Adipose tissue (tissue), 3 donors: Measurements from ENCODE around the gene MRM3. TPM values are rescaled to one million over a fixed set of nuclear protein-coding genes. Genes with fewer than 3 reads are reported as not detected.
"Not testable (repeated sequence)": the region's sequence is repeated elsewhere in the genome, so short reads cannot be mapped to it uniquely, and the experiment has no call there.

Experiments
- H3K27ac ChIP-seq: one replicate; pipeline ENCODE4 v1.5.1; 2013; ENCODE audit warnings: low read depth, low read length
- whole genome bisulfite sequencing, 3 donors: extraction: QIAGEN DNeasy Blood & Tissue Kit; methylation state at CpG; one replicate each; pipeline ENCODE4 v1.1.7; 2013; 5-methylcytosine and 5-hydroxymethylcytosine counted together
- polyA plus RNA-seq, 3 donors: library from polyadenylated mRNA; stranded (reverse); fragments of 200-250 nt; gene quantifications; one replicate each; pipeline ENCODE4 v1.2.3, GENCODE V29; 2013
- donor health status: healthy with polysubstance abuse.
- donor health status: Bipolar disorder and iron deficiency.
- donor health status: healthy.

MRM3 gene, protein sequence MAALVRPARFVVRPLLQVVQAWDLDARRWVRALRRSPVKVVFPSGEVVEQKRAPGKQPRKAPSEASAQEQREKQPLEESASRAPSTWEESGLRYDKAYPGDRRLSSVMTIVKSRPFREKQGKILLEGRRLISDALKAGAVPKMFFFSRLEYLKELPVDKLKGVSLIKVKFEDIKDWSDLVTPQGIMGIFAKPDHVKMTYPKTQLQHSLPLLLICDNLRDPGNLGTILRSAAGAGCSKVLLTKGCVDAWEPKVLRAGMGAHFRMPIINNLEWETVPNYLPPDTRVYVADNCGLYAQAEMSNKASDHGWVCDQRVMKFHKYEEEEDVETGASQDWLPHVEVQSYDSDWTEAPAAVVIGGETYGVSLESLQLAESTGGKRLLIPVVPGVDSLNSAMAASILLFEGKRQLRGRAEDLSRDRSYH
- 10 to 100 TPM in 2 of 3 donors, 1 to 10 TPM in 1; 7.4 to 26.4 (median 17.0) TPM for polyA plus RNA-seq

- H3K27ac ChIP-seq = no peak within 1 kb of the TSS
- WGBS, 3 donors = 0 to 1% (median 0%) methylated on average over 80 to 87 of the region's 87 CpGs
Measured at GRCh38 chr17:781805-782731, at the start of gene MRM3, which contains the start of gene GLOD4. Gene MRM3, plus strand, starts transcription at chr17:782353. Its CDS starts 26 bp downstream, at chr17:782379. Gene GLOD4, minus strand, starts transcription at chr17:782280. Its CDS starts 25 bp downstream, at chr17:782255.

GRCh38 chr17:732902-733720, 49.0 kb upstream of the MRM3 start:
- 6 to 9% (median 8%) methylated on average over 45 to 57 of the region's 57 CpGs for WGBS, 3 donors
- no peak overlapping the region for H3K27ac ChIP-seq

DNA sequence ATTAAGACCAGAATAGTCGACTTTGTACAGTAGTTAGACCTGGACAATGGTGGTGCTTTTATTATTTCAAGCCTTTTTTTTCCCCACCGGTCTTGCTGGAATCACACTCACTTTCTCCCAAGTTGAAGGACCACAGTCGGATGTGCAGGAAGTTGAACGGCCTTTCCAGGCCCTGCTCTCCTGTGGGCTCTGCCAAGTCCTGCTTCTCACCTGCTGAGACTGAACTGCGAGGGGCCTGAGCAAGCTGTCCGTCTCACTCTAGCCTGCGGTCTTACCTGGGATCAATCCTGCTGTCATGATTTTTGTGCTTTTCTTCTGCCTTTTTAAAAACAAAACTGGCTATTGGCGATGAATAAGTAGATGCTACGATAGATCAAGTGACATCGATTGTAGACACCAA, 48.4 kb upstream of the MRM3 start:
- no peak overlapping the region for H3K27ac ChIP-seq
- WGBS, 3 donors = 78 to 80% (median 78%) methylated on average over 10 of the region's 10 CpGs

GRCh38 chr17:737561-738113, 44.5 kb upstream of the MRM3 start:
- 92 to 93% (median 93%) methylated on average over 13 of the region's 13 CpGs for WGBS, 3 donors
- H3K27ac ChIP-seq = no peak overlapping the region

- WGBS, 3 donors = 48 to 81% (median 63%) methylated on average over 18 of the region's 18 CpGs
- H3K27ac ChIP-seq = no peak overlapping the region
Measured at GRCh38 chr17:740240-741017, 41.7 kb upstream of the MRM3 start.

- WGBS, 3 donors = 85 to 92% (median 89%) methylated on average over 11 of the region's 11 CpGs
- H3K27ac ChIP-seq = no peak overlapping the region
Measured at GRCh38 chr17:742147-742793, 39.9 kb upstream of the MRM3 start.

DNA sequence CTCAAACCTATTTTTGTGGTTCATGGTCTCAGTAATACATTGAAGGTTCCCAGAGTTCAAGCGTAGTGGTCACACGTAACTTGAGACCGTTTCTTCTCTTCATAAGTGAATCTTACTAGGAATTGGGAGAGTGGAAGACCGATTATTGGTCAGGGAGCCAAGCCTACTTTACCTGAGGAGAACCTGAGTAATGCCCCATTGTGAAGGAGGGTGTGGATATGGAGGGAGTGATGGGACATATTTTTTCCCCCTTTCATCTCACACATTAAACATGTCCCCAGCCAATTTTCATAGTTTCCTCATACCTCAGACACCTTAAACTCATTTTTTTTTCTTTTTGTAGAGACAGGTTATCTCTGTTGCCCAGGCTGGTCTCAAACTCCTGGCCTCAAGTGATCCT, 39.0 kb upstream of the MRM3 start:
- 93 to 95% (median 94%) methylated on average over 4 of the region's 4 CpGs for WGBS, 3 donors
- H3K27ac ChIP-seq = no peak overlapping the region

GRCh38 chr17:744937-745336, 37.2 kb upstream of the MRM3 start:
- 73 to 82% (median 79%) methylated on average over 9 of the region's 9 CpGs for WGBS, 3 donors
- H3K27ac ChIP-seq = no peak overlapping the region

- WGBS, 3 donors = 91 to 97% (median 95%) methylated on average over 10 to 11 of the region's 11 CpGs
Measured at GRCh38 chr17:745406-745805, 36.7 kb upstream of the MRM3 start.

GRCh38 chr17:746181-746580, 36.0 kb upstream of the MRM3 start:
- no peak overlapping the region for H3K27ac ChIP-seq
- 93 to 96% (median 94%) methylated on average over 9 of the region's 9 CpGs for WGBS, 3 donors

More at GRCh38 chr17:745406-745805, 36.7 kb upstream of the MRM3 start:
- H3K27ac ChIP-seq = no peak overlapping the region

GRCh38 chr17:746783-747629, 35.1 kb upstream of the MRM3 start:
- WGBS, 3 donors = 88 to 92% (median 88%) methylated on average over 38 of the region's 38 CpGs
- no peak overlapping the region for H3K27ac ChIP-seq

GRCh38 chr17:748604-749003, 33.5 kb upstream of the MRM3 start:
- H3K27ac ChIP-seq = not testable (repeated sequence)
- WGBS, 3 donors = 94 to 100% (median 97%) methylated on average over 4 of the region's 4 CpGs

DNA sequence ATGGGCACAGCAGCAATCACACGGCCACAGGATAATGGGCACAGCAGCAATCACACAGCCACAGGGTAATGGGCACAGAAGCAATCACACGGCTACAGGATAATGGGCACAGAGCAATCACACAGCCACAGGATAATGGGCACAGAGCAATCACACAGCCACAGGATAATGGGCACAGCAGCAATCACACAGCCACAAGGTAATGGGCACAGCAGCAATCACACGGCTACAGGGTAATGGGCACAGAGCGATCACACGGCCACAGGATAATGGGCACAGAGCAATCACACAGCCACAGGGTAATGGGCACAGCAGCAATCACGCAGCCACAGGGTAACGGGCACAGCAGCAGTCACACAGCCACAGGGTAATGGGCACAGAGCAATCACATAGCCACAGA, 32.8 kb upstream of the MRM3 start:
- H3K27ac ChIP-seq = not testable (repeated sequence)
- 75 to 84% (median 83%) methylated on average over 6 to 7 of the region's 7 CpGs for WGBS, 3 donors

- no peak overlapping the region for H3K27ac ChIP-seq
Measured at GRCh38 chr17:750431-751037, 31.6 kb upstream of the MRM3 start.

GRCh38 chr17:751269-752001, 30.7 kb upstream of the MRM3 start:
- no peak overlapping the region for H3K27ac ChIP-seq
- 1 to 2% (median 1%) methylated on average over 37 to 49 of the region's 49 CpGs for WGBS, 3 donors

More at GRCh38 chr17:750431-751037, 31.6 kb upstream of the MRM3 start:
- WGBS, 3 donors = 78 to 83% (median 79%) methylated on average over 8 of the region's 8 CpGs
